ENCODE results near the gene SLC12A7.
"Not testable (repeated sequence)": the region's sequence is repeated elsewhere in the genome, so short reads cannot be mapped to it uniquely, and the experiment has no call there.

The SLC12A7 gene

GRCh38 chr5:1140818-1141189, 28.9 kb upstream of the SLC12A7 start:
- DNase-seq (ENCODE audit: low read depth in 2 of 2) = no peak

- no peak for DNase-seq (ENCODE audit: low read depth in 2 of 2)
Observed at GRCh38 chr5:1140171-1140817, 28.4 kb upstream of the SLC12A7 start.

GRCh38 chr5:1139331-1140170, 27.7 kb upstream of the SLC12A7 start:
- DNase-seq (ENCODE audit: low read depth in 2 of 2) = no peak

GRCh38 chr5:1138445-1139245, 26.8 kb upstream of the SLC12A7 start:
- DNase-seq (ENCODE audit: low read depth in 2 of 2) = no peak

- no peak for DNase-seq (ENCODE audit: low read depth in 2 of 2)
Observed at GRCh38 chr5:1137567-1138444, 25.9 kb upstream of the SLC12A7 start.

- DNase-seq (ENCODE audit: low read depth in 2 of 2) = no peak
Observed at GRCh38 chr5:1136814-1137213, 25.0 kb upstream of the SLC12A7 start.

- DNase-seq (ENCODE audit: low read depth in 2 of 2) = no peak
Observed at GRCh38 chr5:1135696-1136525, 24.0 kb upstream of the SLC12A7 start.

- DNase-seq (ENCODE audit: low read depth in 2 of 2) = no peak
Observed at GRCh38 chr5:1134478-1134877, 22.6 kb upstream of the SLC12A7 start.

- no peak for DNase-seq (ENCODE audit: low read depth in 2 of 2)
Observed at GRCh38 chr5:1133510-1134201, 21.8 kb upstream of the SLC12A7 start.

GRCh38 chr5:1133108-1133507, 21.2 kb upstream of the SLC12A7 start:
- no peak for DNase-seq (ENCODE audit: low read depth in 2 of 2)

GRCh38 chr5:1132570-1132969, 20.7 kb upstream of the SLC12A7 start:
- no peak for DNase-seq (ENCODE audit: low read depth in 2 of 2)

- DNase-seq (ENCODE audit: low read depth in 2 of 2) = no peak
Observed at GRCh38 chr5:1131726-1132125, 19.9 kb upstream of the SLC12A7 start.

GRCh38 chr5:1131191-1131621, 19.3 kb upstream of the SLC12A7 start:
- DNase-seq (ENCODE audit: low read depth in 2 of 2) = no peak

- DNase-seq (ENCODE audit: low read depth in 2 of 2) = no peak
Observed at GRCh38 chr5:1130218-1130946, 18.5 kb upstream of the SLC12A7 start.

GRCh38 chr5:1129711-1130055, 17.8 kb upstream of the SLC12A7 start:
- DNase-seq (ENCODE audit: low read depth in 2 of 2) = no peak

- no peak for DNase-seq (ENCODE audit: low read depth in 2 of 2)
Observed at GRCh38 chr5:1128977-1129710, 17.3 kb upstream of the SLC12A7 start.

GRCh38 chr5:1127959-1128785, 16.3 kb upstream of the SLC12A7 start:
- no peak for DNase-seq (ENCODE audit: low read depth in 2 of 2)

- not testable (repeated sequence) for DNase-seq (ENCODE audit: low read depth in 2 of 2)
Observed at GRCh38 chr5:1125695-1126094, 13.8 kb upstream of the SLC12A7 start.
